Activated CD4-positive, alpha-beta T cell treated with anti-CD3 and anti-CD28 coated beads, Interleukin-10, Interleukin-2, amounts not matched to agents 100 ng/mL and 50 ng/mL, durations not matched to agents 16 hours and 8 hours (primary cell): Measurements from ENCODE around the gene GPR152.

Experiments
- DNase-seq: peaks from one replicate; pipeline ENCODE4 v3.0.0-alpha.2; 2020

Gene GPR152

GRCh38 chr11:67439321-67440228, 13.0 kb downstream of the GPR152 start:
- peak; percentile 66 for DNase-seq

- peak; percentile 93 for DNase-seq
Observed at GRCh38 chr11:67438158-67438902, 14.2 kb downstream of the GPR152 start.

GRCh38 chr11:67437809-67438157, 14.7 kb downstream of the GPR152 start:
- DNase-seq, result no peak

- peak; percentile 86 for DNase-seq
Observed at GRCh38 chr11:67437082-67437808, 15.3 kb downstream of the GPR152 start, which contains the start of gene PTPRCAP. TSS of gene PTPRCAP (minus strand) at chr11:67437682. CDS start at chr11:67437619, 63 bp downstream.

GRCh38 chr11:67436459-67437081, 16.0 kb downstream of the GPR152 start:
- DNase-seq, result peak; percentile 93

GRCh38 chr11:67435727-67436458, 16.6 kb downstream of the GPR152 start:
- DNase-seq, result peak; percentile 19

- DNase-seq, result peak; percentile 46
Observed at GRCh38 chr11:67435031-67435726, 17.4 kb downstream of the GPR152 start.

- peak; percentile 48 for DNase-seq
Observed at GRCh38 chr11:67434395-67434881, 18.1 kb downstream of the GPR152 start.

GRCh38 chr11:67433536-67434394, 18.8 kb downstream of the GPR152 start:
- DNase-seq, result peak; percentile 47

GRCh38 chr11:67432655-67433349, 19.7 kb downstream of the GPR152 start:
- DNase-seq, result no peak

GRCh38 chr11:67431346-67432249, 20.9 kb downstream of the GPR152 start:
- no peak for DNase-seq

GRCh38 chr11:67429722-67430121, 22.8 kb downstream of the GPR152 start:
- no peak for DNase-seq

- DNase-seq, result no peak
Observed at GRCh38 chr11:67429038-67429668, 23.4 kb downstream of the GPR152 start.

- peak; percentile 99 for DNase-seq
Observed at GRCh38 chr11:67428052-67429001, 24.2 kb downstream of the GPR152 start, which contains the start of gene RPS6KB2. TSS of gene RPS6KB2 (plus strand) at chr11:67428494. CDS start at chr11:67428546, 52 bp downstream.

GRCh38 chr11:67427364-67427859, 25.1 kb downstream of the GPR152 start:
- DNase-seq, result peak; percentile 33

GRCh38 chr11:67423891-67424613, 28.5 kb downstream of the GPR152 start:
- no peak for DNase-seq
